ENCODE measurements around the gene CDHR3. TPM values are rescaled to one million over a fixed set of nuclear protein-coding genes. Genes with fewer than 3 reads are reported as not detected.

The CDHR3 gene
- total and polyA plus RNA-seq, 2 of the 8 experiments (the other 6 are each of a cell fraction or from before 2014, with no cell fraction given) = 6.4 to 6.8 TPM

GRCh38 chr7:106001196-106001595, 38.1 kb downstream of the CDHR3 start:
- Histone ChIP-seq H3K4me3 (ENCODE audit: extremely low read depth in 1 of 4, insufficient read depth in 2 of 4, low read depth in 3 of 4, low read length in 4 of 4) (no peak overlapping the region), H3K14ac (ENCODE audit: insufficient read length) (no peak overlapping the region), H3K36me3 (ENCODE audit: control insufficient read depth in 2 of 4, insufficient read depth in 4 of 4, low read length in 3 of 4) (0 out of 8 replicates have a peak, but pooled peaks cover 0 to 2% (median 0%) of the 10 kb centered on the region in 4 experiments), H3K27me3 (replicated peaks in 1 of 4; ENCODE audit: control insufficient read depth in 3 of 4, extremely low read depth in 1 of 4, insufficient read depth in 3 of 4, low read length in 3 of 4) (no peaks in the 10 kb centered on the region; a peak in 1 of 7 replicates), H3K9me3 (ENCODE audit: insufficient read depth in 2 of 2, low read depth in 1 of 2, low read length in 1 of 2) (peaks cover 7 to 9% of the 10 kb centered on the region in 2 experiments; a peak in 3 of 4 replicates), H3K18ac (ENCODE audit: extremely low read depth, low read length) (no peak overlapping the region), H2BK5ac (ENCODE audit: low read depth, low read length) (no peak overlapping the region), H4K8ac (ENCODE audit: extremely low read depth, insufficient read depth, low read length) (no peak overlapping the region), H2BK120ac (replicated peaks; ENCODE audit: low read depth, low read length) (no peak overlapping the region), H3K23me2 (ENCODE audit: low read depth, low read length) (no peaks in the 10 kb centered on the region), H3K79me1 (ENCODE audit: low read depth, low read length) (no peaks in the 10 kb centered on the region), H3K4me2 (ENCODE audit: insufficient read depth in 1 of 2, low read depth in 2 of 2, low read length in 2 of 2) (no peak overlapping the region), H3K27ac (ENCODE audit: low read depth, low read length) (no peak overlapping the region), H3K4me1 (replicated peaks in 1 of 4; ENCODE audit: control insufficient read depth in 3 of 4, insufficient read depth in 4 of 4, low read length in 3 of 4) (no peaks in the 10 kb centered on the region), H3K79me2 (ENCODE audit: control insufficient read depth in 1 of 2, insufficient read depth in 2 of 2, low read length in 2 of 2) (no peaks in the 10 kb centered on the region), H3K56ac (replicated peaks; ENCODE audit: insufficient read length, low read depth, low read length) (no peak overlapping the region), H2AK5ac (ENCODE audit: low read depth, low read length) (no peak overlapping the region), H3K4ac (replicated peaks; ENCODE audit: insufficient read length, low read depth, low read length) (no peak overlapping the region), H4K20me1 (replicated peaks in 1 of 2; ENCODE audit: control insufficient read depth in 1 of 2, insufficient read depth in 2 of 2, low read length in 2 of 2) (no peaks in the 10 kb centered on the region), H2BK15ac (ENCODE audit: low read length) (no peak overlapping the region), H2AFZ (ENCODE audit: low read length) (no peak overlapping the region), H3K23ac (ENCODE audit: insufficient read length) (no peak overlapping the region), H2BK12ac (ENCODE audit: low read depth, low read length) (no peak overlapping the region), H4K5ac (ENCODE audit: insufficient read length, low read depth, low read length) (no peak overlapping the region), H4K91ac (replicated peaks; ENCODE audit: insufficient read length, low read length) (no peak overlapping the region), H3K9ac (replicated peaks in 1 of 4; ENCODE audit: extremely low read depth in 1 of 4, low read depth in 3 of 4, low read length in 3 of 4) (no peak overlapping the region), H2BK20ac (ENCODE audit: low read length) (no peak overlapping the region)
- CTCF ChIA-PET (ENCODE audit: partially characterized antibody) = interaction anchor here (0.6 to 4.9 kb wide), 6 partner anchors 8 to 347 kb away, joined by 3 to 31 read pairs (median 4); no protein-coding TSS in a partner anchor
- FAIRE-seq (no peak), DNase-seq (ENCODE audit: low read depth in 1 of 2, low spot score in 2 of 2) (no peak)
- POLR2A ChIA-PET (ENCODE audit: partially characterized antibody) = interaction anchor here (1.0 to 1.2 kb wide), 2 partner anchors 8 to 14 kb away, joined by 3 read pairs; no protein-coding TSS in a partner anchor
- WGBS, 2 experiments (ENCODE audit: extremely low coverage in 1 of 2, insufficient coverage in 1 of 2, insufficient read length in 1 of 2, insufficient replicate concordance in 2 of 2, low coverage in 1 of 2, low lambda C conversion rate in 2 of 2, missing lambda C conversion rate in 1 of 2) = 84% methylated on average over 7 of the region's 7 CpGs; no CpG with 5 or more reads in 1 of the 2 experiments
- TF ChIP-seq MAX (IDR thresholded peaks at IDR 0.05) = no peak
- no peak for TF ChIP-seq PHF8 (conservative IDR thresholded peaks at IDR 0.05; ENCODE audit: low read depth, low read length)
